CD14-positive monocyte (primary cell): ENCODE results near the gene TEX13C. TPM values are rescaled to one million over a fixed set of nuclear protein-coding genes. Genes with fewer than 3 reads are reported as not detected.

Experiments
- DNase-seq, 3 donors: peaks; one replicate each; pipeline ENCODE4 v3.0.0-alpha.2; 2011 to 2022
- H2AFZ ChIP-seq: 2 replicates; pipeline ENCODE4 v1.6.0; 2012; ENCODE audit warnings: mild to moderate bottlenecking, low read depth, low read length, inconsistent platforms; ENCODE audit not compliant: insufficient read depth, poor library complexity, severe bottlenecking
- H3K27ac ChIP-seq, 2 donors: 1 replicate in 1 of 2; 2 replicates in 1 of 2; pipeline ENCODE4 v1.5.1; 2012 to 2013; ENCODE audit warnings: low read length in 2 of 2, control low read depth in 1 of 2, inconsistent platforms in 1 of 2, low read depth in 1 of 2, mild to moderate bottlenecking in 1 of 2
- H3K27me3 ChIP-seq, 2 donors: one replicate each; pipeline versions ENCODE4 v1.6.0 to v1.6.1; 2011 to 2013; ENCODE audit warnings: low read length in 2 of 2; ENCODE audit not compliant: control insufficient read depth in 2 of 2, insufficient read depth in 2 of 2
- H3K36me3 ChIP-seq, 2 donors: replicated peaks in 1 of 2; 1 replicate in 1 of 2; 2 replicates in 1 of 2; pipeline versions ENCODE4 v1.5.1 to v1.6.1; 2012 to 2013; ENCODE audit warnings: low read length in 2 of 2, control low read depth in 1 of 2, inconsistent platforms in 1 of 2, mild to moderate bottlenecking in 1 of 2; ENCODE audit not compliant: insufficient read depth in 2 of 2, control insufficient read depth in 1 of 2
- H3K4me1 ChIP-seq, 2 donors: 1 replicate in 1 of 2; 2 replicates in 1 of 2; pipeline versions ENCODE4 v1.5.1 to v1.6.1; 2012 to 2013; ENCODE audit warnings: low read length in 2 of 2, control low read depth in 1 of 2, inconsistent platforms in 1 of 2, mild to moderate bottlenecking in 1 of 2, moderate library complexity in 1 of 2; ENCODE audit not compliant: insufficient read depth in 2 of 2, control insufficient read depth in 1 of 2
- H3K4me2 ChIP-seq: replicated peaks from 2 replicates; pipeline ENCODE3; 2012; ENCODE audit warnings: low read length, moderate library complexity, mild to moderate bottlenecking; ENCODE audit not compliant: poor library complexity, severe bottlenecking; ENCODE audit errors: extremely low read depth
- H3K4me3 ChIP-seq, 3 experiments: fragments of 200-600 bp in 1 of 3; sonication (generic) in 1 of 3; replicated peaks in 1 of 3; 1 replicate in 2 of 3; 2 replicates in 1 of 3; pipeline ENCODE4 v1.5.1; 2011 to 2013; ENCODE audit warnings: low read length in 3 of 3, mild to moderate bottlenecking in 3 of 3, control low read depth in 2 of 3, low read depth in 2 of 3, inconsistent platforms in 1 of 3, moderate library complexity in 1 of 3
- H3K79me2 ChIP-seq: 2 replicates; pipeline ENCODE4 v1.6.0; 2012; ENCODE audit warnings: mild to moderate bottlenecking, control low read depth, inconsistent platforms, low read length, moderate library complexity; ENCODE audit not compliant: insufficient read depth
- H3K9ac ChIP-seq: 2 replicates; pipeline ENCODE4 v1.6.0; 2017; ENCODE audit warnings: low read length, mild to moderate bottlenecking; ENCODE audit not compliant: insufficient read depth, poor library complexity, severe bottlenecking
- H3K9me3 ChIP-seq, 2 donors: replicated peaks in 1 of 2; 1 replicate in 1 of 2; 2 replicates in 1 of 2; pipeline versions ENCODE4 v1.5.1 to v1.6.1; 2012 to 2013; ENCODE audit warnings: low read length in 2 of 2, control low read depth in 1 of 2; ENCODE audit not compliant: control insufficient read depth in 1 of 2, insufficient read depth in 1 of 2
- H4K20me1 ChIP-seq: 2 replicates; pipeline ENCODE4 v1.6.0; 2012; ENCODE audit warnings: mild to moderate bottlenecking, low read length, control low read depth, moderate library complexity; ENCODE audit not compliant: insufficient read depth
- H3K27ac Mint-ChIP-seq, 7 donors: one replicate each; pipeline ENCODE4 v1.8.0; 2020; ENCODE audit warnings: mild to moderate bottlenecking in 7 of 7, mixed read lengths in 7 of 7, moderate library complexity in 6 of 7, inconsistent platforms in 2 of 7
- H3K27me3 Mint-ChIP-seq, 3 donors: one replicate each; pipeline ENCODE4 v1.8.0; 2021 to 2022; ENCODE audit warnings: low read depth in 3 of 3, mild to moderate bottlenecking in 3 of 3, mixed read lengths in 3 of 3, moderate library complexity in 3 of 3, inconsistent platforms in 1 of 3
- H3K36me3 Mint-ChIP-seq, 2 donors: one replicate each; pipeline ENCODE4 v1.8.0; 2020; ENCODE audit warnings: mixed read lengths in 2 of 2, inconsistent platforms in 1 of 2, mild to moderate bottlenecking in 1 of 2
- H3K4me1 Mint-ChIP-seq: one replicate; pipeline ENCODE4 v1.8.0; 2020; ENCODE audit warnings: mild to moderate bottlenecking, mixed read lengths
- H3K4me3 Mint-ChIP-seq, 2 donors: one replicate each; pipeline ENCODE4 v1.8.0; 2020; ENCODE audit warnings: mild to moderate bottlenecking in 2 of 2, mixed read lengths in 2 of 2, moderate library complexity in 1 of 2
- H3K9me3 Mint-ChIP-seq, 7 donors: one replicate each; pipeline ENCODE4 v1.8.0; 2020 to 2022; ENCODE audit warnings: mixed read lengths in 7 of 7, mild to moderate bottlenecking in 6 of 7, moderate library complexity in 6 of 7, inconsistent platforms in 2 of 7
- WGBS: methylation state at CpG from one replicate; pipeline ENCODE4 v1.1.5; 2013; ENCODE audit warnings: missing lambda C conversion rate; ENCODE audit not compliant: insufficient coverage; 5-methylcytosine and 5-hydroxymethylcytosine counted together
- intact Hi-C, 2 donors: fragments of 100-400 bp; cut with micrococcal nuclease; formaldehyde crosslinking; loops; one replicate each; pipeline versions ENCODE4 v1.15.0 to v1.15.1; 2023
- polyA plus RNA-seq, 3 donors: library from polyadenylated mRNA; depleted of rRNA in 1 of 3; unstranded in 2 of 3; stranded (reverse) in 1 of 3; fragments of 300-500 nt in 2 of 3; fragments of >200 nt in 1 of 3; fragmentation: Illumina TruSeq in 2 of 3; gene quantifications; 1 replicate in 2 of 3; 2 replicates in 1 of 3; pipeline ENCODE4 v1.2.3, GENCODE V29; 2012 to 2021
- TF ChIP-seq, protein P1 (sequence below): fragments of 200-600 bp; IDR thresholded peaks from one replicate; pipeline ENCODE4 v1.8.0; 2022; ENCODE audit warnings: antibody characterized with exemption, mild to moderate bottlenecking

The TEX13C gene
- polyA plus RNA-seq, 3 donors, result not detected

DNA sequence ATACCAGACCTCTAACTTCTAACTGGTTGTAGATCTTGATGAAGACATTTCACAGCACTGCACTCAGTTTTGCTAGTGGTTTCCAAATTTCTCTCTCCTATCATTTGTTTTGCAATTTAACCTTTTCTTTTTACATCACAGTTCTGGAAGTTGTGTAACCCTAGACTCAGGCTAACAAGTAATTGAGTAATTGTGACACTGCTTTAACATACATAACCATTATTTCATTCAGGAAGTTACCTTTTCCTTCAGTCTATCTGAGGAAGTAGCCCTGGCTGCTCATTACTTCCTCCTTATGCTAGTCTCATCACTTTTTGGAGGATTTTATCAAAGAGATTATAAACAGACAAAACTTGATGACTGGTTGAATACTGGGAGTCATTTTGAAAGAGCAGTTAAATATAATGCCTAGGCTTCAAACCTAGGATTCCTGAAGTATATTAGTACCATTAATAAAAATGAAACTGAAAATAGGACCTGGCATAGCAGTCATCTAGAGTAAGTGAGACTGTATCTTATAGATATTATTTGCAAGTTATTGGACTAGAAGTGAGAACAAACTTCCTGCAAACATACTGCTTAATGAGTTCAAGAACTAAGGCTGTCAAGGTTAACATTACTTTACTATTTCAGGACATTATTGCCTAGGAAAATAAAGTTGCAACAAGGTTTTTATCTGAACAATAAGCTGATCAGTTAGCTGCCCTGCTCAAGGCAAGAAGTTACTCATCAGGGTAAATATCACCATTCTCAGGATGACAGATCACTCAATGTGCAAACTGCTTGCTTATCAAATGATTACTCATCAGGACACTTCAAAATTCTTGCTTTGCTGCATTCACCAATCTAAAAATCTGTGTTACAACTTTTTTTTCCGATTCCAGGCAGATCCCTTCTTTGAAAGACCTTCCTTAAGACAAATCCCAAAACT lies 25.6 kb upstream of the TEX13C start:
- no peak overlapping the region for H3K9ac ChIP-seq
- H3K36me3 Mint-ChIP-seq, result no peaks in the 10 kb centered on the region
- peak overlapping the region; percentile 21 for H3K4me2 ChIP-seq
- no peaks in the 10 kb centered on the region for H3K36me3 ChIP-seq
- H3K27ac Mint-ChIP-seq, result peak overlapping the region in 6 of 7 donors; percentile 80 to 95 (median 89)
- no peaks in the 10 kb centered on the region for H4K20me1 ChIP-seq
- no peak overlapping the region for H3K4me3 Mint-ChIP-seq
- intact Hi-C loops, result no loop called here
- TF ChIP-seq, protein P1, sequence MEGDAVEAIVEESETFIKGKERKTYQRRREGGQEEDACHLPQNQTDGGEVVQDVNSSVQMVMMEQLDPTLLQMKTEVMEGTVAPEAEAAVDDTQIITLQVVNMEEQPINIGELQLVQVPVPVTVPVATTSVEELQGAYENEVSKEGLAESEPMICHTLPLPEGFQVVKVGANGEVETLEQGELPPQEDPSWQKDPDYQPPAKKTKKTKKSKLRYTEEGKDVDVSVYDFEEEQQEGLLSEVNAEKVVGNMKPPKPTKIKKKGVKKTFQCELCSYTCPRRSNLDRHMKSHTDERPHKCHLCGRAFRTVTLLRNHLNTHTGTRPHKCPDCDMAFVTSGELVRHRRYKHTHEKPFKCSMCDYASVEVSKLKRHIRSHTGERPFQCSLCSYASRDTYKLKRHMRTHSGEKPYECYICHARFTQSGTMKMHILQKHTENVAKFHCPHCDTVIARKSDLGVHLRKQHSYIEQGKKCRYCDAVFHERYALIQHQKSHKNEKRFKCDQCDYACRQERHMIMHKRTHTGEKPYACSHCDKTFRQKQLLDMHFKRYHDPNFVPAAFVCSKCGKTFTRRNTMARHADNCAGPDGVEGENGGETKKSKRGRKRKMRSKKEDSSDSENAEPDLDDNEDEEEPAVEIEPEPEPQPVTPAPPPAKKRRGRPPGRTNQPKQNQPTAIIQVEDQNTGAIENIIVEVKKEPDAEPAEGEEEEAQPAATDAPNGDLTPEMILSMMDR, result no peak
- no peaks in the 10 kb centered on the region for H3K79me2 ChIP-seq
- peaks cover 0 to 5% (median 0%) of the 10 kb centered on the region in 7 donors for H3K9me3 Mint-ChIP-seq
- H3K27me3 ChIP-seq, result no peaks in the 10 kb centered on the region
- H2AFZ ChIP-seq, result no peak overlapping the region
- no CpG with 5 or more reads among the region's 1 CpG for WGBS
- H3K27me3 Mint-ChIP-seq, result no peaks in the 10 kb centered on the region
- no peaks in the 10 kb centered on the region for H3K9me3 ChIP-seq
- peak in 2 of 3 donors; percentile 65 to 82 for DNase-seq
- H3K4me1 ChIP-seq, result peaks cover 31 to 34% of the 10 kb centered on the region in 2 donors
- H3K4me3 ChIP-seq, result peak overlapping the region in 1 of 3 experiments; percentile 2
- H3K27ac ChIP-seq, result peak overlapping the region in 1 of 2 donors; percentile 58
- H3K4me1 Mint-ChIP-seq, result peaks cover 22% of the 10 kb centered on the region

DNA sequence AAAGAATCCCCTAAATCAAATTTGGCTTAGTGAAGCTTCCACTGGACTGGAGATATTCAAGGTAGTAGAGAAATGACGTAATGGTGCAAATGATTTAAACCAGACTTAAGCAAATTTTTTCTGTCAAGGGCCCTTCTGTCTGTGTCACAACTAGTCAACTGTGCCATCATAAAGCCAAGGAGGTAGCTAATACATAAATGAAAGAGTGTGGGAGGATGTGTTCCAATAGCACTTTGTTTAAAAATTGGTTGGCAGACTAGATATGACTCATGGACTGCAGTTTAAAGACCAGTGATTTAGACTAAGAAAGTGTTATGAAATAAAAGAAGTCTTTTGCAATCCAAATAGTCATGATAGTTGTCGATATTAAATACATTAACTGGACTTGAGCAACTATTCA lies 24.3 kb upstream of the TEX13C start:
- intact Hi-C loops, result no loop called here
- peak in 2 of 3 donors; percentile 37 to 64 for DNase-seq
- Histone ChIP-seq H2AFZ (no peak overlapping the region), H3K4me3 (no peak overlapping the region), H3K36me3 (no peaks in the 10 kb centered on the region), H3K4me1 (peaks cover 31 to 34% of the 10 kb centered on the region in 2 donors), H3K9ac (no peak overlapping the region), H3K27ac (peak overlapping the region in 1 of 2 donors; percentile 58), H3K27me3 (no peaks in the 10 kb centered on the region), H4K20me1 (no peaks in the 10 kb centered on the region), H3K9me3 (no peaks in the 10 kb centered on the region), H3K4me2 (no peak overlapping the region), H3K79me2 (no peaks in the 10 kb centered on the region)
- Mint-ChIP-seq H3K27me3 (no peaks in the 10 kb centered on the region), H3K4me3 (no peak overlapping the region), H3K36me3 (no peaks in the 10 kb centered on the region), H3K4me1 (peaks cover 22% of the 10 kb centered on the region), H3K27ac (peak overlapping the region in 6 of 7 donors; percentile 44 to 88 (median 78)), H3K9me3 (peaks cover 0 to 8% (median 0%) of the 10 kb centered on the region in 7 donors)
- TF ChIP-seq, protein P1, result no peak
- WGBS, result no CpG with 5 or more reads among the region's 2 CpGs
